HepG2 (cell line): Measurements from ENCODE around the gene DPP7. TPM values are rescaled to one million over a fixed set of nuclear protein-coding genes. Genes with fewer than 3 reads are reported as not detected.
A peak's percentile ranks its signal among the peaks of the same experiment; 100 is the strongest.

Experiments used
- DPF2 ChIP-seq: sonication (generic); formaldehyde crosslinking; IDR thresholded peaks from 2 replicates; pipeline ENCODE4 v1.4.0; 2020; ENCODE audit warnings: mild to moderate bottlenecking, low read depth, missing genetic modification reagents, borderline replicate concordance
- HNRNPLL ChIP-seq: fragments of 200-400 bp; formaldehyde crosslinking; IDR thresholded peaks from 2 replicates; pipeline ENCODE4 v1.6.1; 2017; ENCODE audit warnings: mild to moderate bottlenecking, low read depth, low read length; ENCODE audit not compliant: poor library complexity, severe bottlenecking
- HOXA3 ChIP-seq: sonication (generic); formaldehyde crosslinking; IDR thresholded peaks from 2 replicates; pipeline ENCODE4 v1.5.0; 2020; ENCODE audit warnings: missing genetic modification reagents
- HOXA9 ChIP-seq: sonication (generic); formaldehyde crosslinking; IDR thresholded peaks from 2 replicates; pipeline ENCODE4 v1.8.1; 2022; ENCODE audit warnings: missing genetic modification reagents, mild to moderate bottlenecking, moderate library complexity, borderline replicate concordance
- NBN ChIP-seq: fragments of 450-650 bp; conservative IDR thresholded peaks from 2 replicates; pipeline ENCODE4 v1.6.1; 2017
- ONECUT2 ChIP-seq: sonication (generic); formaldehyde crosslinking; IDR thresholded peaks from 2 replicates; pipeline ENCODE4 v1.4.0; 2020; ENCODE audit warnings: missing genetic modification reagents
- POLR2G ChIP-seq: fragments of 200-400 bp; formaldehyde crosslinking; IDR thresholded peaks from 2 replicates; pipeline ENCODE4 v1.6.1; 2018; ENCODE audit warnings: mild to moderate bottlenecking, low read depth, low read length, moderate library complexity
- RFX3 ChIP-seq: IDR thresholded peaks from 2 replicates; pipeline ENCODE4 v1.6.1; 2016; ENCODE audit warnings: missing biosample characterization, missing genetic modification reagents
- SMYD3 ChIP-seq: sonication (generic); formaldehyde crosslinking; IDR thresholded peaks from 2 replicates; pipeline ENCODE4 v1.8.1; 2023; ENCODE audit warnings: mild to moderate bottlenecking, missing genetic modification reagents
- TP53 ChIP-seq: sonication (generic); formaldehyde crosslinking; conservative IDR thresholded peaks from 2 replicates; pipeline ENCODE4 v1.4.0; 2020; ENCODE audit warnings: missing genetic modification reagents
- ZBTB8A ChIP-seq: sonication (generic); formaldehyde crosslinking; IDR thresholded peaks from 2 replicates; pipeline ENCODE4 v1.4.0; 2020; ENCODE audit warnings: mild to moderate bottlenecking, low read depth, missing genetic modification reagents, borderline replicate concordance
- ZNF234 ChIP-seq: sonication (generic); formaldehyde crosslinking; conservative IDR thresholded peaks from 2 replicates; pipeline ENCODE4 v1.5.1; 2020; ENCODE audit warnings: mild to moderate bottlenecking, missing genetic modification reagents
- ZNF30 ChIP-seq: sonication (generic); formaldehyde crosslinking; IDR thresholded peaks from 2 replicates; pipeline ENCODE4 v1.5.0; 2020; ENCODE audit warnings: mild to moderate bottlenecking, missing genetic modification reagents
- ZNF781 ChIP-seq: sonication (generic); formaldehyde crosslinking; IDR thresholded peaks from 2 replicates; pipeline ENCODE4 v1.5.1; 2020; ENCODE audit warnings: borderline replicate concordance, mild to moderate bottlenecking, missing genetic modification reagents; ENCODE audit errors: not compliant biosample characterization
- ZSCAN5A ChIP-seq: sonication (generic); formaldehyde crosslinking; IDR thresholded peaks from 2 replicates; pipeline ENCODE4 v1.8.0; 2022; ENCODE audit warnings: mild to moderate bottlenecking, missing genetic modification reagents, borderline replicate concordance
- polyA plus RNA-seq, 8 experiments: library from polyadenylated mRNA; depleted of rRNA in 3 of 8; stranded (reverse) in 7 of 8; unstranded in 1 of 8; fragments of >200 nt; fragmentation: Illumina TruSeq in 4 of 8; extraction: Trizol in 4 of 8; gene quantifications; 2 replicates each; pipeline versions ENCODE4 v1.2.1 to v1.2.3, GENCODE V29; 2011 to 2016; ENCODE audit warnings: low read depth in 4 of 8, missing spikeins in 1 of 8, mixed read lengths in 1 of 8; ENCODE audit not compliant: insufficient read depth in 1 of 8
- total RNA-seq, 5 experiments: library from RNA; depleted of rRNA; stranded (reverse); fragments of >200 nt; fragmentation: Illumina TruSeq; extraction: Trizol; gene quantifications; 2 replicates each; pipeline ENCODE4 v1.2.3, GENCODE V29; 2016; ENCODE audit warnings: low read depth in 1 of 5
- TF ChIP-seq, protein P1 (sequence below), 2 experiments: fragments of 450-650 bp in 1 of 2; sonication (generic) in 1 of 2; formaldehyde crosslinking in 1 of 2; IDR thresholded peaks; 2 replicates each; pipeline versions ENCODE4 v1.6.1 to v1.8.0; 2016 to 2022; ENCODE audit warnings: antibody characterized with exemption in 1 of 2, mild to moderate bottlenecking in 1 of 2, missing genetic modification reagents in 1 of 2

DPP7 gene
- total and polyA plus RNA-seq, 2 of the 13 experiments (the other 11 are each of a cell fraction or from before 2014, with no cell fraction given) = 1.2 to 4.5 TPM

GRCh38 chr9:137070201-137070905, 44.2 kb downstream of the DPP7 start, which contains the start of gene SAPCD2 (continued):
- TF ChIP-seq ZBTB8A (CRISPR knock-in tag) (no peak), ONECUT2 (CRISPR knock-in tag) (no peak), HOXA9 (no peak), HOXA3 (CRISPR knock-in tag) (no peak; the same call in 1 of the 2 replicates), RFX3 (CRISPR knock-in tag) (no peak), HNRNPLL (peak; percentile 65), DPF2 (CRISPR knock-in tag) (no peak), SMYD3 (CRISPR knock-in tag) (no peak), ZNF781 (CRISPR knock-in tag) (no peak), TP53 (CRISPR knock-in tag) (no peak), ZSCAN5A (CRISPR knock-in tag) (no peak), POLR2G (peak; percentile 72), NBN (no peak), ZNF234 (CRISPR knock-in tag) (0 out of 2 replicates have a peak, but pooled peaks have one; percentile 24), ZNF30 (CRISPR knock-in tag) (no peak)
- TF ChIP-seq, protein P1, sequence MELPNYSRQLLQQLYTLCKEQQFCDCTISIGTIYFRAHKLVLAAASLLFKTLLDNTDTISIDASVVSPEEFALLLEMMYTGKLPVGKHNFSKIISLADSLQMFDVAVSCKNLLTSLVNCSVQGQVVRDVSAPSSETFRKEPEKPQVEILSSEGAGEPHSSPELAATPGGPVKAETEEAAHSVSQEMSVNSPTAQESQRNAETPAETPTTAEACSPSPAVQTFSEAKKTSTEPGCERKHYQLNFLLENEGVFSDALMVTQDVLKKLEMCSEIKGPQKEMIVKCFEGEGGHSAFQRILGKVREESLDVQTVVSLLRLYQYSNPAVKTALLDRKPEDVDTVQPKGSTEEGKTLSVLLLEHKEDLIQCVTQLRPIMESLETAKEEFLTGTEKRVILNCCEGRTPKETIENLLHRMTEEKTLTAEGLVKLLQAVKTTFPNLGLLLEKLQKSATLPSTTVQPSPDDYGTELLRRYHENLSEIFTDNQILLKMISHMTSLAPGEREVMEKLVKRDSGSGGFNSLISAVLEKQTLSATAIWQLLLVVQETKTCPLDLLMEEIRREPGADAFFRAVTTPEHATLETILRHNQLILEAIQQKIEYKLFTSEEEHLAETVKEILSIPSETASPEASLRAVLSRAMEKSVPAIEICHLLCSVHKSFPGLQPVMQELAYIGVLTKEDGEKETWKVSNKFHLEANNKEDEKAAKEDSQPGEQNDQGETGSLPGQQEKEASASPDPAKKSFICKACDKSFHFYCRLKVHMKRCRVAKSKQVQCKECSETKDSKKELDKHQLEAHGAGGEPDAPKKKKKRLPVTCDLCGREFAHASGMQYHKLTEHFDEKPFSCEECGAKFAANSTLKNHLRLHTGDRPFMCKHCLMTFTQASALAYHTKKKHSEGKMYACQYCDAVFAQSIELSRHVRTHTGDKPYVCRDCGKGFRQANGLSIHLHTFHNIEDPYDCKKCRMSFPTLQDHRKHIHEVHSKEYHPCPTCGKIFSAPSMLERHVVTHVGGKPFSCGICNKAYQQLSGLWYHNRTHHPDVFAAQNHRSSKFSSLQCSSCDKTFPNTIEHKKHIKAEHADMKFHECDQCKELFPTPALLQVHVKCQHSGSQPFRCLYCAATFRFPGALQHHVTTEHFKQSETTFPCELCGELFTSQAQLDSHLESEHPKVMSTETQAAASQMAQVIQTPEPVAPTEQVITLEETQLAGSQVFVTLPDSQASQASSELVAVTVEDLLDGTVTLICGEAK (IDR thresholded peaks at IDR 0.05) = no peak
- TF ChIP-seq, protein P1 (CRISPR knock-in tag; IDR thresholded peaks at IDR 0.05) = no peak
